Tibial nerve (tissue), 4 donors: ENCODE measurements around the gene AQP12B.

Experiments
- EP300 ChIP-seq, 2 donors: sonication (generic); formaldehyde crosslinking; IDR thresholded peaks; one replicate each; pipeline ENCODE4 v1.6.1; 2017; ENCODE audit warnings: antibody characterized with exemption in 2 of 2, mild to moderate bottlenecking in 1 of 2
- POLR2A ChIP-seq, 2 donors: fragments of 450-650 bp; IDR thresholded peaks; one replicate each; pipeline ENCODE4 v1.6.1; 2017; ENCODE audit warnings: antibody characterized with exemption in 2 of 2, mild to moderate bottlenecking in 2 of 2, moderate library complexity in 2 of 2
- TF ChIP-seq, protein P1 (sequence below), 5 experiments: fragments of 200-600 bp in 3 of 5; fragments of 450-650 bp in 2 of 5; sonication (generic) in 3 of 5; IDR thresholded peaks; one replicate each; pipeline ENCODE4 v1.5.1; 2016 to 2019; ENCODE audit warnings: antibody characterized with exemption in 5 of 5, mild to moderate bottlenecking in 3 of 5, moderate library complexity in 2 of 5

DNA sequence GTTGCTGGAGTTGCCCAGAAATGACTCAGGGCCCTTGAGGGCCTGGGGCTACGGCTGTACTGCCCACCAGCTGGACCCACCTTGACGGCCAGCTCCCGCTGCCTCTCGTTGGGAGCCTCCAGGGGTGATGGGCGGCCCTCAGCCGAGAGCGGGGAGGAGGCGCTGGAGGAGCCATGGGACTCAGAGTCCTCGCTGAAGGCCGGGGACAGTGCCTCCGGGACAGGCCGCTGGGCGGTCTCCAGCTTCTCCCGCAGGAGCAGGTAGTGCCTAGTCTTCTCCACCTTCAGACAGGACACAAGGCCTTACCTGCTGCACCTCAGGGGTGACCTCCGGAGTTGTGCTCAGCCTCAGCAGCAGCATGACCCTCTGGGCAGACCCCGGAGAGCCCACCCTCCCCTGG lies 39.7 kb upstream of the AQP12B start:
- TF ChIP-seq, protein P1, sequence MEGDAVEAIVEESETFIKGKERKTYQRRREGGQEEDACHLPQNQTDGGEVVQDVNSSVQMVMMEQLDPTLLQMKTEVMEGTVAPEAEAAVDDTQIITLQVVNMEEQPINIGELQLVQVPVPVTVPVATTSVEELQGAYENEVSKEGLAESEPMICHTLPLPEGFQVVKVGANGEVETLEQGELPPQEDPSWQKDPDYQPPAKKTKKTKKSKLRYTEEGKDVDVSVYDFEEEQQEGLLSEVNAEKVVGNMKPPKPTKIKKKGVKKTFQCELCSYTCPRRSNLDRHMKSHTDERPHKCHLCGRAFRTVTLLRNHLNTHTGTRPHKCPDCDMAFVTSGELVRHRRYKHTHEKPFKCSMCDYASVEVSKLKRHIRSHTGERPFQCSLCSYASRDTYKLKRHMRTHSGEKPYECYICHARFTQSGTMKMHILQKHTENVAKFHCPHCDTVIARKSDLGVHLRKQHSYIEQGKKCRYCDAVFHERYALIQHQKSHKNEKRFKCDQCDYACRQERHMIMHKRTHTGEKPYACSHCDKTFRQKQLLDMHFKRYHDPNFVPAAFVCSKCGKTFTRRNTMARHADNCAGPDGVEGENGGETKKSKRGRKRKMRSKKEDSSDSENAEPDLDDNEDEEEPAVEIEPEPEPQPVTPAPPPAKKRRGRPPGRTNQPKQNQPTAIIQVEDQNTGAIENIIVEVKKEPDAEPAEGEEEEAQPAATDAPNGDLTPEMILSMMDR (IDR thresholded peaks at IDR 0.05) = no peak
- no peak for TF ChIP-seq EP300 (IDR thresholded peaks at IDR 0.05)
- no peak for TF ChIP-seq POLR2A (IDR thresholded peaks at IDR 0.05)
